ENCODE measurements around the gene KDELR3. TPM values are rescaled to one million over a fixed set of nuclear protein-coding genes. Genes with fewer than 3 reads are reported as not detected.
"Not testable (repeated sequence)": the region's sequence is repeated elsewhere in the genome, so short reads cannot be mapped to it uniquely, and the experiment has no call there.

The KDELR3 gene
- total RNA-seq, 2 experiments from 2014 or later, result 0.75 to 0.88 TPM

GRCh38 chr22:38468443-38469305, 778 bp downstream of the KDELR3 start:
- Mint-ChIP-seq H3K36me3 (ENCODE audit: low read depth) (no peaks in the 10 kb centered on the region), H3K4me1 (peaks cover 11% of the 10 kb centered on the region), H3K27ac (no peak overlapping the region), H3K4me3 (peak overlapping the region; percentile 32), H3K27me3 (peaks cover 32% of the 10 kb centered on the region), H3K9me3 (no peaks in the 10 kb centered on the region)
- ChIA-PET CTCF (interaction anchor here (1.4 kb wide), 1 partner anchor 13 kb away, joined by 3 read pairs; no protein-coding TSS in a partner anchor), POLR2A (interaction anchor here (0.6 to 1.9 kb wide), 5 partner anchors 10 to 100 kb away, joined by 3 to 6 read pairs (median 3); no protein-coding TSS in a partner anchor)
- DNase-seq, result no peak

- Mint-ChIP-seq H3K36me3 (ENCODE audit: low read depth) (no peaks in the 10 kb centered on the region), H3K4me3 (no peak overlapping the region), H3K9me3 (no peaks in the 10 kb centered on the region), H3K27ac (no peak overlapping the region), H3K4me1 (peaks cover 11% of the 10 kb centered on the region), H3K27me3 (peaks cover 30% of the 10 kb centered on the region)
- no peak for DNase-seq
- CTCF ChIA-PET, result interaction anchor here (1.4 kb wide), 1 partner anchor 12 kb away, joined by 3 read pairs; no protein-coding TSS in a partner anchor
- POLR2A ChIA-PET, result interaction anchor here (1.7 to 1.9 kb wide), 2 partner anchors 10 to 16 kb away, joined by 6 read pairs; no protein-coding TSS in a partner anchor
Measured at GRCh38 chr22:38469306-38469781, 1.4 kb downstream of the KDELR3 start.

GRCh38 chr22:38470179-38470578, 2.3 kb downstream of the KDELR3 start:
- CTCF ChIA-PET, result interaction anchor here (1.4 kb wide), 1 partner anchor 11 kb away, joined by 3 read pairs; no protein-coding TSS in a partner anchor
- POLR2A ChIA-PET; DNase-seq; H3K36me3 Mint-ChIP-seq (ENCODE audit: low read depth); H3K9me3 Mint-ChIP-seq; H3K27ac Mint-ChIP-seq; H3K4me3 Mint-ChIP-seq: not testable (repeated sequence)
- Mint-ChIP-seq H3K27me3 (peaks cover 27% of the 10 kb centered on the region), H3K4me1 (peaks cover 11% of the 10 kb centered on the region)

GRCh38 chr22:38471237-38471636, 3.3 kb downstream of the KDELR3 start:
- no peak overlapping the region for H3K4me3 Mint-ChIP-seq
- H3K27ac Mint-ChIP-seq, result no peak overlapping the region
- H3K36me3 Mint-ChIP-seq (ENCODE audit: low read depth), result no peaks in the 10 kb centered on the region
- DNase-seq, result no peak
- no peaks in the 10 kb centered on the region for H3K9me3 Mint-ChIP-seq
- ChIA-PET POLR2A (interaction anchor here (0.9 to 1.3 kb wide), 2 partner anchors 9 to 11 kb away, joined by 3 to 4 read pairs; no protein-coding TSS in a partner anchor), CTCF (no interaction called here)
- H3K4me1 Mint-ChIP-seq, result peaks cover 11% of the 10 kb centered on the region
- H3K27me3 Mint-ChIP-seq, result peaks cover 19% of the 10 kb centered on the region

GRCh38 chr22:38474003-38474607, 6.2 kb downstream of the KDELR3 start:
- peaks cover 5% of the 10 kb centered on the region for H3K36me3 Mint-ChIP-seq (ENCODE audit: low read depth)
- ChIA-PET CTCF (no interaction called here), POLR2A (no interaction called here)
- H3K27me3 Mint-ChIP-seq, result peaks cover 4% of the 10 kb centered on the region
- H3K4me3 Mint-ChIP-seq, result no peak overlapping the region
- H3K27ac Mint-ChIP-seq, result no peak overlapping the region
- H3K4me1 Mint-ChIP-seq, result no peaks in the 10 kb centered on the region
- DNase-seq, result no peak
- no peaks in the 10 kb centered on the region for H3K9me3 Mint-ChIP-seq

GRCh38 chr22:38477585-38477984, 9.7 kb downstream of the KDELR3 start:
- no peaks in the 10 kb centered on the region for H3K9me3 Mint-ChIP-seq

GRCh38 chr22:38479096-38479837, 11.4 kb downstream of the KDELR3 start:
- Mint-ChIP-seq H3K27me3 (peaks cover under 1% of the 10 kb centered on the region), H3K9me3 (no peaks in the 10 kb centered on the region), H3K4me1 (peaks cover 4% of the 10 kb centered on the region), H3K4me3 (no peak overlapping the region), H3K27ac (no peak overlapping the region), H3K36me3 (ENCODE audit: low read depth) (peaks cover 44% of the 10 kb centered on the region)
- CTCF ChIA-PET, result no interaction called here
- DNase-seq, result no peak
- POLR2A ChIA-PET, result interaction anchor here (0.6 to 6.3 kb wide), 8 partner anchors 8 to 183 kb away, joined by 3 to 31 read pairs (median 8); partner anchors contain the start of gene DMC1

More at GRCh38 chr22:38477585-38477984, 9.7 kb downstream of the KDELR3 start:
- CTCF ChIA-PET, result no interaction called here
- Mint-ChIP-seq H3K4me1 (no peaks in the 10 kb centered on the region), H3K4me3 (no peak overlapping the region), H3K36me3 (ENCODE audit: low read depth) (peaks cover 27% of the 10 kb centered on the region), H3K27me3 (peaks cover 4% of the 10 kb centered on the region), H3K27ac (no peak overlapping the region)
- POLR2A ChIA-PET, result interaction anchor here (0.6 to 6.3 kb wide), 6 partner anchors 13 to 425 kb away, joined by 3 to 31 read pairs (median 10); partner anchors contain the start of gene DMC1
- DNase-seq, result no peak

- Mint-ChIP-seq H3K36me3 (ENCODE audit: low read depth) (peaks cover 64% of the 10 kb centered on the region), H3K9me3 (no peaks in the 10 kb centered on the region), H3K4me1 (peaks cover 7% of the 10 kb centered on the region), H3K27me3 (no peaks in the 10 kb centered on the region), H3K27ac (peak overlapping the region; percentile 33), H3K4me3 (no peak overlapping the region)
- CTCF ChIA-PET, result interaction anchor here (0.6 to 1.5 kb wide), 4 partner anchors 12 to 447 kb away, joined by 3 read pairs; no protein-coding TSS in a partner anchor
- DNase-seq, result no peak
- POLR2A ChIA-PET, result interaction anchor here (0.6 to 6.3 kb wide), 13 partner anchors 9 to 848 kb away, joined by 3 to 31 read pairs (median 3); partner anchors contain the start of genes DMC1 and KDELR3
Measured at GRCh38 chr22:38481162-38481870, 13.4 kb downstream of the KDELR3 start.

- no peaks in the 10 kb centered on the region for H3K27me3 Mint-ChIP-seq
- POLR2A ChIA-PET, result interaction anchor here (1.0 to 6.3 kb wide), 9 partner anchors 8 to 89 kb away, joined by 3 to 31 read pairs (median 4); partner anchors contain the start of genes DMC1 and KDELR3
- CTCF ChIA-PET, result interaction anchor here (0.6 to 1.5 kb wide), 4 partner anchors 12 to 446 kb away, joined by 3 read pairs; no protein-coding TSS in a partner anchor
- H3K36me3 Mint-ChIP-seq (ENCODE audit: low read depth), result peaks cover 70% of the 10 kb centered on the region
- peaks cover 7% of the 10 kb centered on the region for H3K4me1 Mint-ChIP-seq
- DNase-seq, result no peak
- H3K27ac Mint-ChIP-seq, result no peak overlapping the region
- H3K4me3 Mint-ChIP-seq, result no peak overlapping the region
- H3K9me3 Mint-ChIP-seq, result no peaks in the 10 kb centered on the region
Measured at GRCh38 chr22:38481871-38482332, 14.0 kb downstream of the KDELR3 start.

- H3K27ac Mint-ChIP-seq, result no peak overlapping the region
- ChIA-PET POLR2A (interaction anchor here (1.5 to 6.3 kb wide), 3 partner anchors 8 to 13 kb away, joined by 4 to 31 read pairs (median 16); no protein-coding TSS in a partner anchor), CTCF (interaction anchor here (0.6 to 0.9 kb wide), 2 partner anchors 339 to 430 kb away, joined by 3 to 4 read pairs; no protein-coding TSS in a partner anchor)
- peaks cover 75% of the 10 kb centered on the region for H3K36me3 Mint-ChIP-seq (ENCODE audit: low read depth)
- no peaks in the 10 kb centered on the region for H3K9me3 Mint-ChIP-seq
- no peak for DNase-seq
- H3K4me1 Mint-ChIP-seq, result peaks cover 8% of the 10 kb centered on the region
- H3K4me3 Mint-ChIP-seq, result no peak overlapping the region
- H3K27me3 Mint-ChIP-seq, result no peaks in the 10 kb centered on the region
Measured at GRCh38 chr22:38482662-38483308, 14.9 kb downstream of the KDELR3 start.

GRCh38 chr22:38484244-38484643, 16.3 kb downstream of the KDELR3 start:
- Mint-ChIP-seq H3K9me3 (no peaks in the 10 kb centered on the region), H3K4me3 (no peak overlapping the region), H3K4me1 (peaks cover 17% of the 10 kb centered on the region), H3K36me3 (ENCODE audit: low read depth) (peaks cover 84% of the 10 kb centered on the region), H3K27me3 (no peaks in the 10 kb centered on the region), H3K27ac (no peak overlapping the region)
- DNase-seq, result no peak
- ChIA-PET POLR2A (interaction anchor here (1.3 to 4.2 kb wide), 3 partner anchors 11 to 16 kb away, joined by 3 to 16 read pairs (median 6); partner anchors contain the start of gene KDELR3), CTCF (no interaction called here)

Data from activated CD4-positive, alpha-beta memory T cell treated with anti-CD3 and anti-CD28 coated beads, Interleukin-2, amount 10 ng/mL, durations not matched to agents 7 days and 5 days (primary cell).